H9 (cell line): Measurements from ENCODE around the gene EEF2K. TPM values are rescaled to one million over a fixed set of nuclear protein-coding genes. Genes with fewer than 3 reads are reported as not detected.

Experiments used
- DNase-seq: peaks from one replicate; pipeline ENCODE4 v3.0.0-alpha.2; 2017
- H2AFZ ChIP-seq: one replicate; pipeline ENCODE4 v1.6.1; 2013; ENCODE audit warnings: mild to moderate bottlenecking, low read length, control low read depth, moderate library complexity
- H2AK5ac ChIP-seq: 2 replicates; pipeline ENCODE4 v1.6.1; 2013; ENCODE audit warnings: low read length, control low read depth, mixed read lengths; ENCODE audit not compliant: insufficient read length
- H2BK120ac ChIP-seq: one replicate; pipeline ENCODE4 v1.6.1; 2013; ENCODE audit warnings: low read depth, mild to moderate bottlenecking, low read length, control low read depth, inconsistent platforms; ENCODE audit not compliant: poor library complexity, severe bottlenecking
- H2BK12ac ChIP-seq: 2 replicates; pipeline ENCODE4 v1.6.1; 2013; ENCODE audit warnings: low read length, control low read depth, mixed read lengths, low read depth; ENCODE audit not compliant: insufficient read length
- H2BK15ac ChIP-seq: 2 replicates; pipeline ENCODE4 v1.6.1; 2013; ENCODE audit warnings: low read depth, low read length, control low read depth
- H2BK20ac ChIP-seq: one replicate; pipeline ENCODE4 v1.6.1; 2013; ENCODE audit warnings: low read depth, mild to moderate bottlenecking, low read length, control low read depth, inconsistent platforms; ENCODE audit not compliant: poor library complexity, severe bottlenecking
- H2BK5ac ChIP-seq: 2 replicates; pipeline ENCODE4 v1.6.1; 2013; ENCODE audit warnings: low read length, control low read depth, mixed read lengths; ENCODE audit not compliant: insufficient read length
- H3K14ac ChIP-seq: 2 replicates; pipeline ENCODE4 v1.6.1; 2013; ENCODE audit warnings: low read length, control low read depth; ENCODE audit not compliant: insufficient read depth
- H3K18ac ChIP-seq: 2 replicates; pipeline ENCODE4 v1.6.1; 2013; ENCODE audit warnings: low read depth, mild to moderate bottlenecking, mixed read lengths, low read length, control low read depth; ENCODE audit not compliant: insufficient read length
- H3K23ac ChIP-seq: 2 replicates; pipeline ENCODE4 v1.6.1; 2013; ENCODE audit warnings: low read length, control low read depth, mixed read lengths, low read depth; ENCODE audit not compliant: insufficient read length
- H3K23me2 ChIP-seq: 2 replicates; pipeline ENCODE4 v1.6.1; 2013; ENCODE audit warnings: low read depth, mild to moderate bottlenecking, mixed read lengths, low read length, control low read depth; ENCODE audit not compliant: insufficient read length, poor library complexity, severe bottlenecking
- H3K27ac ChIP-seq: 2 replicates; pipeline ENCODE4 v1.5.1; 2013; ENCODE audit warnings: low read length, control low read depth, mixed read lengths, low read depth; ENCODE audit not compliant: insufficient read length
- H3K27me3 ChIP-seq: 2 replicates; pipeline ENCODE4 v1.6.1; 2013; ENCODE audit warnings: low read length, control low read depth, inconsistent platforms; ENCODE audit not compliant: insufficient read depth
- H3K4ac ChIP-seq: 2 replicates; pipeline ENCODE4 v1.6.1; 2013; ENCODE audit warnings: low read depth, mild to moderate bottlenecking, control low read depth, inconsistent platforms, low read length, moderate library complexity
- H3K4me1 ChIP-seq: 2 replicates; pipeline ENCODE4 v1.6.1; 2013; ENCODE audit warnings: low read length, control low read depth, inconsistent platforms; ENCODE audit not compliant: insufficient read depth
- H3K4me2 ChIP-seq: 2 replicates; pipeline ENCODE4 v1.6.1; 2013; ENCODE audit warnings: low read length, control low read depth, mixed read lengths; ENCODE audit not compliant: insufficient read length, insufficient read depth
- H3K56ac ChIP-seq: 2 replicates; pipeline ENCODE4 v1.6.1; 2013; ENCODE audit warnings: low read depth, mild to moderate bottlenecking, mixed read lengths, low read length, control low read depth; ENCODE audit not compliant: insufficient read length
- H3K79me1 ChIP-seq: 2 replicates; pipeline ENCODE4 v1.6.1; 2013; ENCODE audit warnings: low read depth, mild to moderate bottlenecking, moderate library complexity, low read length, control low read depth, inconsistent platforms; ENCODE audit not compliant: insufficient read depth, poor library complexity, severe bottlenecking
- H3K79me2 ChIP-seq: 2 replicates; pipeline ENCODE4 v1.6.1; 2013; ENCODE audit warnings: low read length, control low read depth, inconsistent platforms; ENCODE audit not compliant: insufficient read depth
- H3K9ac ChIP-seq: 2 replicates; pipeline ENCODE4 v1.6.1; 2013; ENCODE audit warnings: low read length, control low read depth, mixed read lengths; ENCODE audit not compliant: insufficient read length; ENCODE audit errors: extremely low read depth
- H3K9me3 ChIP-seq: one replicate; pipeline ENCODE4 v1.6.1; 2013; ENCODE audit warnings: low read depth, low read length, inconsistent platforms; ENCODE audit not compliant: control insufficient read depth
- H3T11ph ChIP-seq: one replicate; pipeline ENCODE4 v1.6.1; 2013; ENCODE audit warnings: mild to moderate bottlenecking, low read length, control low read depth, inconsistent platforms
- H4K20me1 ChIP-seq: one replicate; pipeline ENCODE4 v1.6.1; 2013; ENCODE audit not compliant: control insufficient read depth, insufficient read length, insufficient read depth
- H4K5ac ChIP-seq: 2 replicates; pipeline ENCODE4 v1.6.1; 2013; ENCODE audit warnings: low read depth, mild to moderate bottlenecking, mixed read lengths, low read length, control low read depth; ENCODE audit not compliant: insufficient read length
- H4K8ac ChIP-seq: replicated peaks from 2 replicates; pipeline ENCODE4 v1.6.1; 2013; ENCODE audit warnings: low read length, control low read depth, mixed read lengths, low read depth; ENCODE audit not compliant: insufficient read length
- H4K91ac ChIP-seq: 2 replicates; pipeline ENCODE4 v1.6.1; 2013; ENCODE audit warnings: low read depth, mild to moderate bottlenecking, moderate library complexity, mixed read lengths, low read length, control low read depth; ENCODE audit not compliant: insufficient read length
- H3K27ac Mint-ChIP-seq, 3 experiments: 2 replicates in 2 of 3; 3 replicates in 1 of 3; pipeline ENCODE4 v1.8.0; 2020 to 2021; ENCODE audit warnings: mixed read lengths in 3 of 3, mild to moderate bottlenecking in 1 of 3, moderate library complexity in 1 of 3
- H3K27me3 Mint-ChIP-seq: 2 replicates; pipeline ENCODE4 v1.8.0; 2021; ENCODE audit warnings: low read depth, mild to moderate bottlenecking, moderate library complexity, mixed read lengths
- H3K36me3 Mint-ChIP-seq, 3 experiments: 2 replicates in 2 of 3; 3 replicates in 1 of 3; pipeline ENCODE4 v1.8.0; 2020 to 2021; ENCODE audit warnings: low read depth in 3 of 3, mixed read lengths in 3 of 3; ENCODE audit not compliant: insufficient read depth in 1 of 3
- H3K4me1 Mint-ChIP-seq, 2 experiments: 2 replicates each; pipeline ENCODE4 v1.8.0; 2020; ENCODE audit warnings: mixed read lengths in 2 of 2
- H3K4me3 Mint-ChIP-seq, 2 experiments: 2 replicates in 1 of 2; 3 replicates in 1 of 2; pipeline ENCODE4 v1.8.0; 2020 to 2021; ENCODE audit warnings: mild to moderate bottlenecking in 2 of 2, mixed read lengths in 2 of 2, moderate library complexity in 1 of 2
- H3K9me3 Mint-ChIP-seq, 2 experiments: 2 replicates in 1 of 2; 3 replicates in 1 of 2; pipeline ENCODE4 v1.8.0; 2020; ENCODE audit warnings: mild to moderate bottlenecking in 2 of 2, mixed read lengths in 2 of 2, moderate library complexity in 1 of 2
- CTCF ChIP-seq: fragments of 200-600 bp; sonication (generic); conservative IDR thresholded peaks from 3 replicates; pipeline ENCODE4 v1.8.0; 2021; ENCODE audit warnings: antibody characterized with exemption, mild to moderate bottlenecking
- WGBS: extraction: QIAGEN DNeasy Blood & Tissue Kit; methylation state at CpG from one replicate; pipeline ENCODE4 v1.1.7; 2013; ENCODE audit warnings: missing lambda C conversion rate, low lambda C conversion rate, mixed read lengths; ENCODE audit not compliant: insufficient read length; ENCODE audit errors: extremely low coverage; 5-methylcytosine and 5-hydroxymethylcytosine counted together
- total RNA-seq: library from RNA; stranded (reverse); gene quantifications from 2 replicates; pipeline ENCODE4 v1.2.1, GENCODE V29; 2021

The EEF2K gene
- total RNA-seq, 1 experiment from 2014 or later: 20.7 TPM

- Histone ChIP-seq H3K14ac (no peak overlapping the region), H3K18ac (no peak overlapping the region), H3K27me3 (no peaks in the 10 kb centered on the region), H3K4ac (no peak overlapping the region), H3K4me2 (no peak overlapping the region), H2AK5ac (no peak overlapping the region), H3K23ac (no peak overlapping the region), H3K79me1 (no peaks in the 10 kb centered on the region), H3K79me2 (no peaks in the 10 kb centered on the region), H4K8ac (no peak overlapping the region), H2AFZ (no peak overlapping the region), H3K27ac (no peak overlapping the region), H3K9me3 (no peaks in the 10 kb centered on the region), H2BK12ac (no peak overlapping the region), H4K91ac (no peak overlapping the region), H2BK5ac (no peak overlapping the region), H3K23me2 (no peaks in the 10 kb centered on the region), H2BK15ac (no peak overlapping the region), H3T11ph (no peak overlapping the region), H4K20me1 (no peaks in the 10 kb centered on the region), H2BK120ac (no peak overlapping the region), H2BK20ac (no peak overlapping the region), H3K56ac (no peak overlapping the region), H3K4me1 (no peaks in the 10 kb centered on the region), H4K5ac (no peak overlapping the region), H3K9ac (no peak overlapping the region)
- WGBS: no CpG with 5 or more reads among the region's 23 CpGs
- Mint-ChIP-seq H3K27me3 (no peaks in the 10 kb centered on the region), H3K4me3 (no peak overlapping the region), H3K27ac (peak overlapping the region in 2 of 3 experiments; percentile 2 to 73; a peak in 6 of 7 replicates), H3K36me3 (peaks cover 33 to 80% (median 79%) of the 10 kb centered on the region in 3 experiments), H3K9me3 (no peaks in the 10 kb centered on the region; a peak in 1 of 5 replicates), H3K4me1 (peaks cover 0 to 6% of the 10 kb centered on the region in 2 experiments; a peak in 2 of 4 replicates)
- no peak for DNase-seq
- no peak for TF ChIP-seq CTCF
Measured at GRCh38 chr16:22312897-22313781, 107.1 kb downstream of the EEF2K start.
